Nephron progenitor cell (in vitro differentiated cells): ENCODE measurements around the gene KPTN.

Source experiments
- DNase-seq: peaks from one replicate; pipeline ENCODE4 v3.0.0; 2021
- H3K27ac Mint-ChIP-seq: 2 replicates; pipeline ENCODE4 v1.8.0; 2021; ENCODE audit warnings: mild to moderate bottlenecking, moderate library complexity, mixed read lengths
- H3K27me3 Mint-ChIP-seq: 2 replicates; pipeline ENCODE4 v1.8.0; 2021; ENCODE audit warnings: mild to moderate bottlenecking, low read depth, mixed read lengths; ENCODE audit not compliant: poor library complexity
- H3K36me3 Mint-ChIP-seq: 2 replicates; pipeline ENCODE4 v1.8.0; 2021; ENCODE audit warnings: low read depth, mixed read lengths
- H3K4me1 Mint-ChIP-seq: 2 replicates; pipeline ENCODE4 v1.8.0; 2021; ENCODE audit warnings: mixed read lengths
- H3K4me3 Mint-ChIP-seq: 2 replicates; pipeline ENCODE4 v1.8.0; 2021; ENCODE audit warnings: mild to moderate bottlenecking, moderate library complexity, mixed read lengths
- H3K9me3 Mint-ChIP-seq: 2 replicates; pipeline ENCODE4 v1.8.0; 2021; ENCODE audit warnings: mild to moderate bottlenecking, moderate library complexity, mixed read lengths
- TF ChIP-seq, protein P1 (sequence below): fragments of 200-600 bp; sonication (generic); IDR thresholded peaks from 2 replicates; pipeline ENCODE4 v1.5.0; 2021; ENCODE audit warnings: antibody characterized with exemption

The KPTN gene

DNA sequence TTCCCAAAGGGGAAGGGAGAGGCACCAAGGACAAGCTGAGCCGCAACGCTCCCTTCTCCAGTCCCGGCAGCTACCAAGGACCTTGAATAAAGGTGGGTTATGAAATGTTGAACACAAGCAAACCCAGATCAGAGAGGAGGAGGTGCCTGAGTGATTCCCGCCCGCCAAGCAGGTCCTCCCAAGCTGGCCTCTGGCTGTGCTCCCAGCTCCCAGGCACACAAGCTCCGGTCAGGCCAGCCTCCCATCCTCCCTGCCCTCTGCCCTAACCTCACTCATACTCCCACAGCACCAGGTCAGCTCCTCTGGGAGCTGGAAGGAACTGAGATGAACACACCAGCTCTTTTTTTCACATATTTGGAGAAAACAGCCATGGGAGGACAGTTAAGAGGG lies 27.1 kb upstream of the KPTN start:
- DNase-seq: no peak
- H3K27ac Mint-ChIP-seq: no peak overlapping the region
- no peak overlapping the region for H3K4me3 Mint-ChIP-seq
- TF ChIP-seq, protein P1, sequence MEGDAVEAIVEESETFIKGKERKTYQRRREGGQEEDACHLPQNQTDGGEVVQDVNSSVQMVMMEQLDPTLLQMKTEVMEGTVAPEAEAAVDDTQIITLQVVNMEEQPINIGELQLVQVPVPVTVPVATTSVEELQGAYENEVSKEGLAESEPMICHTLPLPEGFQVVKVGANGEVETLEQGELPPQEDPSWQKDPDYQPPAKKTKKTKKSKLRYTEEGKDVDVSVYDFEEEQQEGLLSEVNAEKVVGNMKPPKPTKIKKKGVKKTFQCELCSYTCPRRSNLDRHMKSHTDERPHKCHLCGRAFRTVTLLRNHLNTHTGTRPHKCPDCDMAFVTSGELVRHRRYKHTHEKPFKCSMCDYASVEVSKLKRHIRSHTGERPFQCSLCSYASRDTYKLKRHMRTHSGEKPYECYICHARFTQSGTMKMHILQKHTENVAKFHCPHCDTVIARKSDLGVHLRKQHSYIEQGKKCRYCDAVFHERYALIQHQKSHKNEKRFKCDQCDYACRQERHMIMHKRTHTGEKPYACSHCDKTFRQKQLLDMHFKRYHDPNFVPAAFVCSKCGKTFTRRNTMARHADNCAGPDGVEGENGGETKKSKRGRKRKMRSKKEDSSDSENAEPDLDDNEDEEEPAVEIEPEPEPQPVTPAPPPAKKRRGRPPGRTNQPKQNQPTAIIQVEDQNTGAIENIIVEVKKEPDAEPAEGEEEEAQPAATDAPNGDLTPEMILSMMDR: no peak
- H3K4me1 Mint-ChIP-seq: peaks cover 42% of the 10 kb centered on the region
- H3K9me3 Mint-ChIP-seq: no peaks in the 10 kb centered on the region
- H3K27me3 Mint-ChIP-seq: peaks cover 3% of the 10 kb centered on the region
- no peaks in the 10 kb centered on the region for H3K36me3 Mint-ChIP-seq

DNA sequence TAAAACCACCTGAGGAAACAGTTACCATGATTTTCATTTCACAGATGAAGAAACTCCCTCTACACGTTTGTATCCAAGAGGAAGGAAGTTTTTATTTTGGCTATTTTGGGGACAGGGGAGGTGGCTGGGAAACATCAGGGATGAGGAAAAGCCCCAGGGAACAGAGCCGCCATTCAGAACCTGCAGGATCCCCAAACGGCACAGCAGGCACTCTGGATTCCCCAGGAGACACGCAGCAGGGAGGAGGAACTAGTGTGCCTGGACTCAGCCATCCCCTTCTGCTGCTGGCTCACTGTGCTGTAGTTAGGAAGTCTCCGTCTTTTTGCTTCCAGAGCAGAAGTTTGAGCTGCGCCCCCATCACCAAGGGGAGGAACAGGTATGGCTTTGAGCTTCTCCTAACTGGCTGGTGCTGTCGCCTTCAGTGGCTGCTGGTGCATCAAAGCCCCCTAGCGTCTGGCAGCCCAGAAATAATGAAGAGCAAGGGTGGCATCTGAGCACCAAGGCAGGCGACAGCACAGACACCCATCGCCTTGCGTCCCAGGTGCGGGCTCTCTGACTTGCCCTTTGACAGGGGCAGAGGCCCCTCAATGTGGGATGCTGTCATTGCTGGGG lies 26.6 kb upstream of the KPTN start:
- TF ChIP-seq, protein P1: no peak
- Mint-ChIP-seq H3K27ac (peak overlapping the region; percentile 84), H3K27me3 (peaks cover 3% of the 10 kb centered on the region), H3K4me1 (peaks cover 39% of the 10 kb centered on the region), H3K9me3 (no peaks in the 10 kb centered on the region), H3K36me3 (no peaks in the 10 kb centered on the region), H3K4me3 (no peak overlapping the region)
- no peak for DNase-seq

GRCh38 chr19:47509973-47510372 lies 26.0 kb upstream of the KPTN start:
- peaks cover 36% of the 10 kb centered on the region for H3K4me1 Mint-ChIP-seq
- H3K27ac Mint-ChIP-seq: peak overlapping the region; percentile 84
- peaks cover 3% of the 10 kb centered on the region for H3K27me3 Mint-ChIP-seq
- H3K36me3 Mint-ChIP-seq: no peaks in the 10 kb centered on the region
- TF ChIP-seq, protein P1: no peak
- H3K4me3 Mint-ChIP-seq: no peak overlapping the region
- DNase-seq: no peak
- no peaks in the 10 kb centered on the region for H3K9me3 Mint-ChIP-seq

GRCh38 chr19:47509170-47509847 lies 25.3 kb upstream of the KPTN start:
- H3K4me3 Mint-ChIP-seq: no peak overlapping the region
- no peaks in the 10 kb centered on the region for H3K27me3 Mint-ChIP-seq
- H3K9me3 Mint-ChIP-seq: no peaks in the 10 kb centered on the region
- H3K27ac Mint-ChIP-seq: peak overlapping the region; percentile 52
- peaks cover 30% of the 10 kb centered on the region for H3K4me1 Mint-ChIP-seq
- no peak for DNase-seq
- TF ChIP-seq, protein P1: no peak
- no peaks in the 10 kb centered on the region for H3K36me3 Mint-ChIP-seq

DNA sequence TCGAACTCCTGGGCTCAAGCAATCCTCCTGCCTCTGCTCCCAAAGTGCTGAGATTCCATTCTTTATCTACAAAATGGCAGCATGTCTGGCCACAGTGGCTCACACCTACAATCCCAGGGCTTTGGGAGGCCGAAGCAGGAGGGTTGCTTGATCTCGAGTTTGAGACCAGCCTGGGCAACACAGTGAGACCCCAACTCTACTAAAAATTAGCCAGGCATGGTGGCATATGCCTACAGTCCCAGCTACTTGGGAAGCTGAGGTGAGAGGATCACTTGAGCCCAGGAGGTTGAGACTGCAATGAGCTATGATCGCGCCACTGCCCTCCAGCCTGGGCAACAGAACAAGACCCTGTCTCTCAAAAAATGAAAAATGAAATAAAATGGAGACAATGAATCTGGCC lies 24.7 kb upstream of the KPTN start:
- Mint-ChIP-seq H3K36me3 (no peaks in the 10 kb centered on the region), H3K27me3 (no peaks in the 10 kb centered on the region), H3K9me3 (no peaks in the 10 kb centered on the region), H3K27ac (no peak overlapping the region), H3K4me3 (no peak overlapping the region), H3K4me1 (peaks cover 24% of the 10 kb centered on the region)
- DNase-seq: no peak
- TF ChIP-seq, protein P1: no peak
